ENCODE data around the gene IFI27L1. TPM values are rescaled to one million over a fixed set of nuclear protein-coding genes. Genes with fewer than 3 reads are reported as not detected.

Gene IFI27L1
- total and polyA plus RNA-seq, 2 donors (not counting 1 experiment from before 2014, with no cell fraction given) = 6.5 to 6.7 TPM

DNA sequence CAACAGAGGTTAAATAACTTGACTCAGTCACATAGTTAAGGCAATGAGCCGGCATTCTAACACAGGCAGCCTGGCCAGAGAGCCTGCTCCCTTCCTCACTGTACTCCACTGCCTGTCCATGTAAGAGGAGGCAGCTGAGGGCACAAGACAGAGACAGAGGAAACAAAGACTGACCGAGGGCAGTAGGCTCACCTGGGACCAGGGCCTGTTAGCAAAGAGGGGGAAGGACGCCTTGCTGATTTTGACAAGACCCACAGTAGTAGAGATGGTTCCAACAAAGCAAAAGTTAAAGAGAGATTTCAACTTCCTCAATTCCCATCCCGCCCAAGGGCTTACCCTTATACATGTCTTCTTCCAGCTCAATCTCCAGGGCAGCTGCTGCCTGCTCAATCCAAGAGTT lies 28.4 kb upstream of the IFI27L1 start:
- TF ChIP-seq, protein P1, sequence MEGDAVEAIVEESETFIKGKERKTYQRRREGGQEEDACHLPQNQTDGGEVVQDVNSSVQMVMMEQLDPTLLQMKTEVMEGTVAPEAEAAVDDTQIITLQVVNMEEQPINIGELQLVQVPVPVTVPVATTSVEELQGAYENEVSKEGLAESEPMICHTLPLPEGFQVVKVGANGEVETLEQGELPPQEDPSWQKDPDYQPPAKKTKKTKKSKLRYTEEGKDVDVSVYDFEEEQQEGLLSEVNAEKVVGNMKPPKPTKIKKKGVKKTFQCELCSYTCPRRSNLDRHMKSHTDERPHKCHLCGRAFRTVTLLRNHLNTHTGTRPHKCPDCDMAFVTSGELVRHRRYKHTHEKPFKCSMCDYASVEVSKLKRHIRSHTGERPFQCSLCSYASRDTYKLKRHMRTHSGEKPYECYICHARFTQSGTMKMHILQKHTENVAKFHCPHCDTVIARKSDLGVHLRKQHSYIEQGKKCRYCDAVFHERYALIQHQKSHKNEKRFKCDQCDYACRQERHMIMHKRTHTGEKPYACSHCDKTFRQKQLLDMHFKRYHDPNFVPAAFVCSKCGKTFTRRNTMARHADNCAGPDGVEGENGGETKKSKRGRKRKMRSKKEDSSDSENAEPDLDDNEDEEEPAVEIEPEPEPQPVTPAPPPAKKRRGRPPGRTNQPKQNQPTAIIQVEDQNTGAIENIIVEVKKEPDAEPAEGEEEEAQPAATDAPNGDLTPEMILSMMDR (IDR thresholded peaks at IDR 0.05) = no peak
- TF ChIP-seq EZH2 (IDR thresholded peaks at IDR 0.05; ENCODE audit: borderline replicate concordance, insufficient read depth, low read depth, low read length, poor library complexity, severe bottlenecking) = no peak
- H3K4me1 Mint-ChIP-seq = peaks cover 7% of the 10 kb centered on the region
- Histone ChIP-seq H2AFZ (ENCODE audit: insufficient read depth, low read depth, low read length, poor library complexity, severe bottlenecking) (no peak overlapping the region), H4K20me1 (ENCODE audit: control insufficient read depth, insufficient read depth, low read length, poor library complexity, severe bottlenecking) (peaks cover 34% of the 10 kb centered on the region), H3K36me3 (replicated peaks in 1 of 2; ENCODE audit: control extremely low read depth in 1 of 2, control insufficient read depth in 1 of 2, extremely low read depth in 1 of 2, insufficient read depth in 2 of 2, low read length in 1 of 2) (peaks cover 33 to 94% of the 10 kb centered on the region in 2 experiments), H3K9me3 (ENCODE audit: control extremely low read depth in 1 of 3, control insufficient read depth in 2 of 3, insufficient read depth in 1 of 3, low read length in 2 of 3) (no peaks in the 10 kb centered on the region), H3K9ac (ENCODE audit: low read length) (no peak overlapping the region), H3K4me2 (replicated peaks; ENCODE audit: low read depth, low read length, poor library complexity, severe bottlenecking) (no peak overlapping the region), H3K79me2 (ENCODE audit: control insufficient read depth, insufficient read depth, low read length) (no peaks in the 10 kb centered on the region), H3K4me3 (ENCODE audit: control extremely low read depth in 1 of 5, extremely low read depth in 1 of 5, insufficient read depth in 1 of 5, low read depth in 2 of 5, low read length in 4 of 5) (no peak overlapping the region), H3K27me3 (replicated peaks in 1 of 4; ENCODE audit: control extremely low read depth in 1 of 4, control insufficient read depth in 3 of 4, insufficient read depth in 4 of 4, low read length in 3 of 4) (no peaks in the 10 kb centered on the region), H3K4me1 (ENCODE audit: control insufficient read depth in 2 of 2, insufficient read depth in 2 of 2, low read length in 2 of 2) (peaks cover 0 to 7% of the 10 kb centered on the region in 2 donors), H3K27ac (ENCODE audit: low read length in 2 of 2) (no peak overlapping the region)
- ChIA-PET CTCF (interaction anchor here (0.6 to 6.4 kb wide), 7 partner anchors 11 to 128 kb away, joined by 3 to 37 read pairs (median 3); no protein-coding TSS in a partner anchor), POLR2A (no interaction called here)
- 100% methylated on average over 1 of the region's 4 CpGs for WGBS (ENCODE audit: insufficient coverage)
- no peak for ATAC-seq (ENCODE audit: low read depth)
- H3K4me3 Mint-ChIP-seq = no peak overlapping the region
- intact Hi-C loops (cut with micrococcal nuclease) = no loop called here
- no peaks in the 10 kb centered on the region for H3K27me3 Mint-ChIP-seq
- no peak overlapping the region for H3K27ac Mint-ChIP-seq
- H3K9me3 Mint-ChIP-seq (ENCODE audit: insufficient read depth) = no peaks in the 10 kb centered on the region
- no peak for DNase-seq

DNA sequence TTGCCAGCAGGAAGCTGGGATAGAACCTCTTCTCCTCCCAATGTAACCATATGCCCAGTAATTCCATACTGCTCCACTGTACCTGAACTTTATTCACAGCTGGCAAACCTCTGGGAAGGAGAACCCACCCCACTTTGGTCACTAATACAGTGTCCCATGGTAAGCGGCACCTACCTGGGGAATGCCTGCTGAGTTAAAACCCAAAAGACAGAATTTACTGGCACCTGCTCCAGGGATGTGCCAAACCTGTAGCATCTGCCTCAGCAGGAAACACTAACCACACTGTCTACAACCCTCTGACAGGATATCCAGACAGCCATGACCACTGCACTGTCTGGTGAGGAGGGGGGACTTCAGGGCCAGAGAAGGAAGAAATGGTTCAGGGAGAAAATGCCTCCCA lies 26.7 kb upstream of the IFI27L1 start:
- H3K27me3 Mint-ChIP-seq = no peaks in the 10 kb centered on the region
- intact Hi-C loops (cut with micrococcal nuclease) = no loop called here
- no peak overlapping the region for H3K27ac Mint-ChIP-seq
- H3K36me3 ChIP-seq (replicated peaks in 1 of 2; ENCODE audit: control extremely low read depth in 1 of 2, control insufficient read depth in 1 of 2, extremely low read depth in 1 of 2, insufficient read depth in 2 of 2, low read length in 1 of 2) = peaks cover 42 to 95% of the 10 kb centered on the region in 2 experiments
- H3K4me1 ChIP-seq (ENCODE audit: control insufficient read depth in 2 of 2, insufficient read depth in 2 of 2, low read length in 2 of 2) = peaks cover 0 to 9% of the 10 kb centered on the region in 2 donors
- WGBS (ENCODE audit: insufficient coverage) = 89% methylated on average over 1 of the region's 1 CpG
- H4K20me1 ChIP-seq (ENCODE audit: control insufficient read depth, insufficient read depth, low read length, poor library complexity, severe bottlenecking) = peaks cover 48% of the 10 kb centered on the region
- peaks cover 3% of the 10 kb centered on the region for H3K79me2 ChIP-seq (ENCODE audit: control insufficient read depth, insufficient read depth, low read length)
- TF ChIP-seq, protein P1 (IDR thresholded peaks at IDR 0.05) = no peak
- TF ChIP-seq EZH2 (IDR thresholded peaks at IDR 0.05; ENCODE audit: borderline replicate concordance, insufficient read depth, low read depth, low read length, poor library complexity, severe bottlenecking) = no peak
- ChIA-PET POLR2A (no interaction called here), CTCF (interaction anchor here (6.4 kb wide), 1 partner anchor 17 kb away, joined by 37 read pairs; no protein-coding TSS in a partner anchor)
- no peak for ATAC-seq (ENCODE audit: low read depth)
- H3K9me3 Mint-ChIP-seq (ENCODE audit: insufficient read depth) = no peaks in the 10 kb centered on the region
- H3K9ac ChIP-seq (ENCODE audit: low read length) = no peak overlapping the region
- H2AFZ ChIP-seq (ENCODE audit: insufficient read depth, low read depth, low read length, poor library complexity, severe bottlenecking) = no peak overlapping the region
- no peak overlapping the region for H3K27ac ChIP-seq (ENCODE audit: low read length in 2 of 2)
- no peak overlapping the region for H3K4me3 Mint-ChIP-seq
- no peaks in the 10 kb centered on the region for H3K27me3 ChIP-seq (replicated peaks in 1 of 4; ENCODE audit: control extremely low read depth in 1 of 4, control insufficient read depth in 3 of 4, insufficient read depth in 4 of 4, low read length in 3 of 4)
- peaks cover 10% of the 10 kb centered on the region for H3K4me1 Mint-ChIP-seq
- H3K9me3 ChIP-seq (ENCODE audit: control extremely low read depth in 1 of 3, control insufficient read depth in 2 of 3, insufficient read depth in 1 of 3, low read length in 2 of 3) = no peaks in the 10 kb centered on the region
- DNase-seq = no peak
- H3K4me2 ChIP-seq (replicated peaks; ENCODE audit: low read depth, low read length, poor library complexity, severe bottlenecking) = no peak overlapping the region
- H3K4me3 ChIP-seq (ENCODE audit: control extremely low read depth in 1 of 5, extremely low read depth in 1 of 5, insufficient read depth in 1 of 5, low read depth in 2 of 5, low read length in 4 of 5) = no peak overlapping the region

Measured in B cell (primary cell).